Kidney epithelial cell (primary cell): ENCODE data around the gene ZYG11B. TPM values are rescaled to one million over a fixed set of nuclear protein-coding genes. Genes with fewer than 3 reads are reported as not detected.
"Not testable (repeated sequence)": the region's sequence is repeated elsewhere in the genome, so short reads cannot be mapped to it uniquely, and the experiment has no call there.

ENCODE experiments used
- DNase-seq: peaks from one replicate; pipeline ENCODE4 v3.0.0-alpha.2; 2010; ENCODE audit warnings: low read depth
- H3K27me3 ChIP-seq: 2 replicates; pipeline ENCODE4 v1.6.0; 2011; ENCODE audit warnings: low read length; ENCODE audit not compliant: control insufficient read depth, insufficient read depth
- H3K36me3 ChIP-seq: 2 replicates; pipeline ENCODE4 v1.5.1; 2011; ENCODE audit warnings: low read length; ENCODE audit not compliant: control insufficient read depth, insufficient read depth
- H3K4me3 ChIP-seq: 2 replicates; pipeline ENCODE4 v1.5.1; 2011; ENCODE audit warnings: low read depth, mild to moderate bottlenecking, control low read depth, low read length
- total RNA-seq: library from RNA; depleted of rRNA; stranded (reverse); fragments of >200 nt; gene quantifications from 2 replicates; pipeline ENCODE4 v1.2.3, GENCODE V29; 2015
- TF ChIP-seq, protein P1 (sequence below): IDR thresholded peaks from 2 replicates; pipeline ENCODE4 v1.5.1; 2011; ENCODE audit warnings: mild to moderate bottlenecking, moderate library complexity, low read length, control low read depth, inconsistent platforms; ENCODE audit not compliant: insufficient read depth, poor library complexity, severe bottlenecking

ZYG11B gene
- total RNA-seq, 1 donor from 2014 or later = 25.2 TPM

GRCh38 chr1:52738893-52739292 lies 12.6 kb downstream of the ZYG11B start:
- no peaks in the 10 kb centered on the region for H3K36me3 ChIP-seq
- no peaks in the 10 kb centered on the region for H3K27me3 ChIP-seq
- DNase-seq = no peak
- TF ChIP-seq, protein P1, sequence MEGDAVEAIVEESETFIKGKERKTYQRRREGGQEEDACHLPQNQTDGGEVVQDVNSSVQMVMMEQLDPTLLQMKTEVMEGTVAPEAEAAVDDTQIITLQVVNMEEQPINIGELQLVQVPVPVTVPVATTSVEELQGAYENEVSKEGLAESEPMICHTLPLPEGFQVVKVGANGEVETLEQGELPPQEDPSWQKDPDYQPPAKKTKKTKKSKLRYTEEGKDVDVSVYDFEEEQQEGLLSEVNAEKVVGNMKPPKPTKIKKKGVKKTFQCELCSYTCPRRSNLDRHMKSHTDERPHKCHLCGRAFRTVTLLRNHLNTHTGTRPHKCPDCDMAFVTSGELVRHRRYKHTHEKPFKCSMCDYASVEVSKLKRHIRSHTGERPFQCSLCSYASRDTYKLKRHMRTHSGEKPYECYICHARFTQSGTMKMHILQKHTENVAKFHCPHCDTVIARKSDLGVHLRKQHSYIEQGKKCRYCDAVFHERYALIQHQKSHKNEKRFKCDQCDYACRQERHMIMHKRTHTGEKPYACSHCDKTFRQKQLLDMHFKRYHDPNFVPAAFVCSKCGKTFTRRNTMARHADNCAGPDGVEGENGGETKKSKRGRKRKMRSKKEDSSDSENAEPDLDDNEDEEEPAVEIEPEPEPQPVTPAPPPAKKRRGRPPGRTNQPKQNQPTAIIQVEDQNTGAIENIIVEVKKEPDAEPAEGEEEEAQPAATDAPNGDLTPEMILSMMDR = no peak
- H3K4me3 ChIP-seq = no peak overlapping the region

- TF ChIP-seq, protein P1 = no peak
- Histone ChIP-seq H3K36me3 (no peaks in the 10 kb centered on the region), H3K4me3 (no peak overlapping the region), H3K27me3 (no peaks in the 10 kb centered on the region)
- DNase-seq = no peak
Measured at GRCh38 chr1:52739699-52740467, 13.6 kb downstream of the ZYG11B start.

DNA sequence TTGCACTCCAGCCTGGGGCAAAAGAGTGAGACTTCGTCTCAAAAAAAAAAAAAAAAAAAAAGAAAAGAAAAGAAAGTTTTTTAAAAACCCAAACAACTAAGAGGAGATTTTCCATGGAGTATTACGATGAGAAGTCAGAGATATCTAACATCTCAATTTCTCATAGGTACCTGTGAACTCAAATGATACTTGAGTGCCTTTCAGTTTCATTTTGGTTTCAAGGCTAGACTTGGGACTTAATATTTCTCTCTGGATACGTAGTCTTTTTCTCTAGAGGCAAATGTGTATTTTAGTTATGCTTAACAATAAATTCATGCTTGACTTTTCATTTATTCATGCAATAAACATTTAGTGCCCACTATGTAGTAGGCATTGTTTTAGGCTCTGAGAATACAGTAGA lies 15.0 kb downstream of the ZYG11B start:
- H3K27me3 ChIP-seq = no peaks in the 10 kb centered on the region
- TF ChIP-seq, protein P1 = no peak
- no peak for DNase-seq
- H3K4me3 ChIP-seq = no peak overlapping the region
- no peaks in the 10 kb centered on the region for H3K36me3 ChIP-seq

- Histone ChIP-seq H3K27me3 (no peaks in the 10 kb centered on the region), H3K4me3 (no peak overlapping the region), H3K36me3 (no peaks in the 10 kb centered on the region)
- TF ChIP-seq, protein P1 = no peak
- no peak for DNase-seq
Measured at GRCh38 chr1:52746189-52746588, 19.9 kb downstream of the ZYG11B start.

GRCh38 chr1:52747450-52747849 lies 21.2 kb downstream of the ZYG11B start:
- Histone ChIP-seq H3K36me3 (no peaks in the 10 kb centered on the region), H3K27me3 (no peaks in the 10 kb centered on the region), H3K4me3 (no peak overlapping the region)
- TF ChIP-seq, protein P1 = no peak
- DNase-seq = no peak

DNA sequence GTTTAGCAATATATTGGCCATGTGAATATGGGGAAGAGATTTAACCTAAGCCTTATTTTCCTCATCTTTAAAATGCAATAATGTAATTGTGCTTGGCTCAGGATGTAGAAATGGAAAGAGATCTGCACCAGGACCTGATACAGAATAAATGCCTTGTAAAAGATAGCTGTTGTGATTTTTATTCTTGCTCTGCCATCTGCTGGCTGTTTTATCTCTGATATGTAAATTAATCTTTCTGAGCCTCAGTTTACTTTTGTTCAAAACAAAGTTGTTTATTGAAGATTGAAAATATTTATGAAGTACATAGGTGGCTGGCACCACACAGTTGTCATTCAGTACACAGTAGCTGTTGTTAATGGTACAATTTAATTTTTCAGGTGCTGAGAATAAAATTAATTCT lies 21.9 kb downstream of the ZYG11B start:
- Histone ChIP-seq H3K27me3 (no peaks in the 10 kb centered on the region), H3K4me3 (no peak overlapping the region), H3K36me3 (no peaks in the 10 kb centered on the region)
- TF ChIP-seq, protein P1 = no peak
- DNase-seq = no peak

DNA sequence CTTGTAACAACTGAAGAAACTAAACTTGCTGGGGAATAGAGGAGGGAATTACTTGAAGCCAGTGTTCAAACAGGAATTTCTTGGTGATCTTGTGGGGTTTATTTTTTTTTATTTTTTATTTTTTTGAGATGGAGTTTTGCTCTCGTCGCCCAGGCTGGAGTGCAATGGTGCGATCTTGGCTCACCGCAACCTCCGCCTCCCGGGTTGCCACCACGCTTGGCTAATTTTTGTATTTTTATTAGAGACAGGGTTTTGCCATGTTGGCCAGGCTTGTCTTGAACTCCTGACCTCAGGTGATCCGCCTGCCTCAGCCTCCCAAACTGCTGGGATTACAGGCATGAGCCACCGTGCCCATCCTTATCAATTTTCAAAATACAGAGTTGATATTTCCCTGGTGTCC lies 23.2 kb downstream of the ZYG11B start:
- not testable (repeated sequence) for H3K27me3 ChIP-seq, DNase-seq, H3K36me3 ChIP-seq, H3K4me3 ChIP-seq

- H3K4me3 ChIP-seq, H3K27me3 ChIP-seq, H3K36me3 ChIP-seq, DNase-seq: not testable (repeated sequence)
Measured at GRCh38 chr1:52750139-52750538, 23.9 kb downstream of the ZYG11B start.
